NCI-H2196 (cell line): Measurements from ENCODE around the gene RNU6-8.
A peak's percentile ranks its signal among the peaks of the same experiment; 100 is the strongest.

Source experiments
- DNase-seq: peaks from one replicate; lab custom pipeline; 2025; ENCODE audit not compliant: unreplicated experiment; lab: John Stamatoyannopoulos, UW

RNU6-8 gene

GRCh38 chr14:32202998-32203882 lies at the start of gene RNU6-8:
TSS of gene RNU6-8 (minus strand) at chr14:32203269.
- peak; percentile 90 for DNase-seq

GRCh38 chr14:32252030-32252670 lies 49.1 kb upstream of the RNU6-8 start:
- DNase-seq, result peak; percentile 68

- DNase-seq, result no peak
These were observed 48.5 kb upstream of the RNU6-8 start for GRCh38 chr14:32251530-32251929.

- no peak for DNase-seq
These were observed 47.6 kb upstream of the RNU6-8 start for GRCh38 chr14:32250681-32251080.

GRCh38 chr14:32249780-32250179 lies 46.7 kb upstream of the RNU6-8 start:
- no peak for DNase-seq

GRCh38 chr14:32249371-32249770 lies 46.3 kb upstream of the RNU6-8 start:
- no peak for DNase-seq

DNA sequence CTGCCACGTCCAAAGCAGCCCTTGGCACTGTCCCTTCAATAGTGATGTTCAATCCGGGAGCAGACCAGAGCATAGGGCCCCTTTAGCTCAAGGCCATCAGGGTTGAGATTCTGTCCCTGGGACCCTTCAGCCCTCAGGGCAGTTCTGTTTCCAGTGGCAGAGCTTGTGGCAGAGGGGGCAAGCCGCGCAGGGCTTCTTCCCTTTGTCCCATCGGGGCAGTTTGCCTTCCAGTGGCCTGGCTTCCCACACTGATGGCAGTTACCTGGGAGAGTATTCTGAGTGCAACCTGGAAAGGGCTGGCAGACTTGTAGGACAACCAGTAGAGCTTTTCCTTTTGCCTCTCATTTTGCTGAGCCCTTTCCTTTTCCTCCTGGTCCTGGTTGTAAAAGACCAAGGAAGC lies 43.7 kb upstream of the RNU6-8 start:
- no peak for DNase-seq

GRCh38 chr14:32244404-32244803 lies 41.3 kb upstream of the RNU6-8 start:
- DNase-seq, result no peak

GRCh38 chr14:32233260-32233659 lies 30.2 kb upstream of the RNU6-8 start:
- no peak for DNase-seq

- no peak for DNase-seq
These were observed 29.4 kb upstream of the RNU6-8 start for GRCh38 chr14:32232481-32232880.

GRCh38 chr14:32230695-32231280 lies 27.7 kb upstream of the RNU6-8 start:
- DNase-seq, result no peak

DNA sequence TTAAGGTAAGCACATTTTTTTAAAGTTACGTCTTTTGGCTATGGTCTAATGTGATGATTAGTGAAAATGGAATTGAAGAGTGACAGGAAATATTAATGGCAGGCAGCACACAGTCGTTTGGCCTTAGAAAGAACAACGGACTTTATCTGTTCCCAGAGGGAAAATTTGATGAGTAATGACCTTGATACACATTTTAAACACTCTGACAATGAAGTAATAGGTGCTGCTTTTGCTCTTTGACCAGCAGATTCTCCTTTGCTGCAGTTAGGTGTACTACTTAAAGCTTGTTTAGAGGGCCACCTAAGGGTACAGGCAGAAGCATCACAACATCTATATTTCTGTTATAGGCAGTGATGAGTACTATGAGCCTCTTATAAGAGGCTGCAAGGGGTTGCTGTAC lies 27.1 kb upstream of the RNU6-8 start:
- DNase-seq, result no peak

DNA sequence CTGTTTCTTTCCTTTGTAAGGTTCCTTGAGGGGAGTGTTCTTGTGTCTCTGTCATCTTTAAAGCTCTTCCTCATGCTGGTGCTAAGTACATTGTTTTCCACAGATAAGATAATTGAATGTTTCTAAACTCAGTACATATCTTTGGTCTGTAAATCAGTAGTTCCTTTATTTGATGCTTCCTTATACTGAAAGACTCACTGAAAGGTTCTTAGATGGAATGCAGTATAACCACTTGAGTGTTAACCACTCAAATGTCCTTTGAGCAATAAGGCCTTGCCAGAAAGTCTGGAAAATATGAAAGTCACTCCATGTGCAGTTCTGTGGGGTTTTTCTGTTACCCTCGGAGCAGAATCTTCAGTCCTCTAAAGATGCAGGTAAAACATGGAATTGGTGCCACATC lies 23.0 kb upstream of the RNU6-8 start:
- DNase-seq, result peak; percentile 25

- DNase-seq, result no peak
These were observed 22.4 kb upstream of the RNU6-8 start for GRCh38 chr14:32225378-32225920.

GRCh38 chr14:32224737-32225377 lies 21.8 kb upstream of the RNU6-8 start:
- DNase-seq, result peak; percentile 53

GRCh38 chr14:32217301-32217700 lies 14.2 kb upstream of the RNU6-8 start:
- peak; percentile 58 for DNase-seq

- DNase-seq, result no peak
These were observed 9.8 kb upstream of the RNU6-8 start for GRCh38 chr14:32212833-32213232.

GRCh38 chr14:32211068-32211404 lies 8.0 kb upstream of the RNU6-8 start:
- DNase-seq, result no peak

DNA sequence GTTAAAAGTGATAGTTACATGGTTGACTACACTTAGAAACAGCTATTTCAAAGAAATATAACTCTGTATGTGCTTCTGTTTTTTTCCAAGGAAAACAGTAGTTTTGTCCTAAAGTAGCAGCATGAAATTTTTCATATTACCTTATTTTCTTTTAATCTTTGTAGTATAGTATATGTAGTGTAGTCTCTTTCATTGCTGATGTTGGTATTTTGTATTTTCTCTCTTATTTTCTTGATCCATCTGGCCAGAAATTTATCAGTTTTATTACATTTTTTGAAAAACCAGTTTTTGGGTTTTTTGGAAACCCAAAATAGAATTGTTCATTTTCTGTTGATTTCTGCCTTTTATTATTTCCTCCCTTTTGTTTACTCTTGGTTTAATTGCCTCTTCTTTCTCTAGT lies 6.4 kb upstream of the RNU6-8 start:
- no peak for DNase-seq

DNA sequence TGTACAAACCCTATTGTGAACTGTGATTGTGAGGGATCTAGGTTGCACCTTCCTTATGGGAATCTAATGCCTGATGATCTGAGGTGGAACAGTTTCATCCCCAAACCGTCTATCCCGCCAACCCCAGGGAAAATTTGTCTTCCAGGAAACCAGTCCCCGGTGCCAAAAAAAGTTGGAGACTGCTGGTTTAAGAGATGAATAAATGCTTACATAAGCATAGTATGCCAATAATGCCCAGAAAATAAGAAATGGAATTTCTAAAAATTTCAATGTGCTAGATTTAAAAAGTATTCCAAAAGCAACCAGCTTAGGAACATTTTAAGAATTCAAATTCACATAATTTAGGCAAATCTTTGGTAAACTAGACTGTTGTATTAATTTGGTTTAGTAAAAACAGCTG lies 5.4 kb upstream of the RNU6-8 start:
- no peak for DNase-seq

DNA sequence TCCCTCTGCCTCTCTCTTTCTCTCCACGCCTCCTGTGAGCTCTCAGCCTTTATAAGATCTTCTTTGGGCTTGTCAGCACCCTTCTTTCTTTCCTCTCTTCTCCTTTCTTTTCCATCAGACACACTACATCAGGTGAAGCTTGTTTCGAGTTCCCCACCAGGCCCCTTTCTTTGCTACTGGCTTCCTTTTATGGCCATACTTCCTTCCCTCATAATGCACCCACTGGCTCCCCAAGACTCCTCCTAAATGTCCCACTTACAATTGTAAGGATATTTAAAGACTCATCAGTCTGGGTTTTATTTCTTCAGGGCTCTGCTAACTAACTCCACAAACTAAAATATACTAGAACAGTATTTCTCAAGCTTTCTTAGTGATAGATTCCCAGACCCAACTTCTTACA lies 3.5 kb upstream of the RNU6-8 start:
- DNase-seq, result no peak
